ENCODE results near the gene VSX2.

VSX2 gene

GRCh38 chr14:74293606-74294005 lies 54.4 kb downstream of the VSX2 start:
- no peaks in the 10 kb centered on the region for H3K4me1 ChIP-seq (ENCODE audit: control insufficient read depth, low read length)
- no peak overlapping the region for H3K27ac ChIP-seq (ENCODE audit: low read depth, low read length)
- H3K9me2 ChIP-seq (replicated peaks; ENCODE audit: control insufficient read depth, low read length), result no peaks in the 10 kb centered on the region
- no peaks in the 10 kb centered on the region for H3K79me2 ChIP-seq (ENCODE audit: control insufficient read depth, low read length)
- no peak overlapping the region for H3K4me3 ChIP-seq (ENCODE audit: low read length)
- no peak for TF ChIP-seq EZH2phosphoT487 (IDR thresholded peaks at IDR 0.05; ENCODE audit: borderline replicate concordance, low read length)
- TF ChIP-seq CTCF (IDR thresholded peaks at IDR 0.05; ENCODE audit: low read depth, low read length, poor library complexity, severe bottlenecking), result no peak
- H3K9me3 ChIP-seq (ENCODE audit: control insufficient read depth, insufficient read depth, low read length), result no peaks in the 10 kb centered on the region
- no peaks in the 10 kb centered on the region for H4K20me1 ChIP-seq (ENCODE audit: control insufficient read depth, insufficient read depth, low read depth, low read length)
- H3F3A ChIP-seq (ENCODE audit: control insufficient read depth, insufficient read depth), result no peaks in the 10 kb centered on the region
- peaks cover 58% of the 10 kb centered on the region for H3K36me3 ChIP-seq (ENCODE audit: control insufficient read depth, low read length)
- no peak overlapping the region for H3K4me2 ChIP-seq (ENCODE audit: low read length)
- H3K27me3 ChIP-seq (ENCODE audit: control insufficient read depth, low read length), result no peaks in the 10 kb centered on the region

- Histone ChIP-seq H3F3A (ENCODE audit: control insufficient read depth, insufficient read depth) (no peaks in the 10 kb centered on the region), H3K36me3 (ENCODE audit: control insufficient read depth, low read length) (peaks cover 55% of the 10 kb centered on the region), H4K20me1 (ENCODE audit: control insufficient read depth, insufficient read depth, low read depth, low read length) (no peaks in the 10 kb centered on the region), H3K27ac (ENCODE audit: low read depth, low read length) (no peak overlapping the region), H3K4me1 (ENCODE audit: control insufficient read depth, low read length) (peaks cover 4% of the 10 kb centered on the region), H3K9me2 (replicated peaks; ENCODE audit: control insufficient read depth, low read length) (no peaks in the 10 kb centered on the region), H3K4me2 (ENCODE audit: low read length) (no peak overlapping the region), H3K9me3 (ENCODE audit: control insufficient read depth, insufficient read depth, low read length) (no peaks in the 10 kb centered on the region), H3K27me3 (ENCODE audit: control insufficient read depth, low read length) (no peaks in the 10 kb centered on the region), H3K4me3 (ENCODE audit: low read length) (no peak overlapping the region), H3K79me2 (ENCODE audit: control insufficient read depth, low read length) (peaks cover 19% of the 10 kb centered on the region)
- TF ChIP-seq CTCF (IDR thresholded peaks at IDR 0.05; ENCODE audit: low read depth, low read length, poor library complexity, severe bottlenecking), result no peak
- TF ChIP-seq EZH2phosphoT487 (IDR thresholded peaks at IDR 0.05; ENCODE audit: borderline replicate concordance, low read length), result no peak
These were observed 56.8 kb downstream of the VSX2 start for GRCh38 chr14:74296037-74296467.

- Histone ChIP-seq H3K4me2 (ENCODE audit: low read length) (no peak overlapping the region), H3K9me2 (replicated peaks; ENCODE audit: control insufficient read depth, low read length) (no peaks in the 10 kb centered on the region), H3K36me3 (ENCODE audit: control insufficient read depth, low read length) (peaks cover 48% of the 10 kb centered on the region), H3K79me2 (ENCODE audit: control insufficient read depth, low read length) (peaks cover 36% of the 10 kb centered on the region), H4K20me1 (ENCODE audit: control insufficient read depth, insufficient read depth, low read depth, low read length) (no peaks in the 10 kb centered on the region), H3F3A (ENCODE audit: control insufficient read depth, insufficient read depth) (peaks cover 3% of the 10 kb centered on the region), H3K4me3 (ENCODE audit: low read length) (no peak overlapping the region), H3K4me1 (ENCODE audit: control insufficient read depth, low read length) (peaks cover 14% of the 10 kb centered on the region), H3K9me3 (ENCODE audit: control insufficient read depth, insufficient read depth, low read length) (no peaks in the 10 kb centered on the region), H3K27me3 (ENCODE audit: control insufficient read depth, low read length) (no peaks in the 10 kb centered on the region), H3K27ac (ENCODE audit: low read depth, low read length) (no peak overlapping the region)
- no peak for TF ChIP-seq EZH2phosphoT487 (IDR thresholded peaks at IDR 0.05; ENCODE audit: borderline replicate concordance, low read length)
These were observed 58.7 kb downstream of the VSX2 start for GRCh38 chr14:74297986-74298385.

GRCh38 chr14:74299061-74299545 lies 59.9 kb downstream of the VSX2 start:
- peaks cover 20% of the 10 kb centered on the region for H3K4me1 ChIP-seq (ENCODE audit: control insufficient read depth, low read length)
- no peak for TF ChIP-seq EZH2phosphoT487 (IDR thresholded peaks at IDR 0.05; ENCODE audit: borderline replicate concordance, low read length)
- TF ChIP-seq CTCF (IDR thresholded peaks at IDR 0.05; ENCODE audit: low read depth, low read length, poor library complexity, severe bottlenecking), result no peak
- peaks cover 39% of the 10 kb centered on the region for H3K79me2 ChIP-seq (ENCODE audit: control insufficient read depth, low read length)
- no peaks in the 10 kb centered on the region for H4K20me1 ChIP-seq (ENCODE audit: control insufficient read depth, insufficient read depth, low read depth, low read length)
- no peak overlapping the region for H3K4me3 ChIP-seq (ENCODE audit: low read length)
- peaks cover 48% of the 10 kb centered on the region for H3K36me3 ChIP-seq (ENCODE audit: control insufficient read depth, low read length)
- H3K27me3 ChIP-seq (ENCODE audit: control insufficient read depth, low read length), result no peaks in the 10 kb centered on the region
- H3K9me3 ChIP-seq (ENCODE audit: control insufficient read depth, insufficient read depth, low read length), result no peaks in the 10 kb centered on the region
- no peak overlapping the region for H3K27ac ChIP-seq (ENCODE audit: low read depth, low read length)
- H3K9me2 ChIP-seq (replicated peaks; ENCODE audit: control insufficient read depth, low read length), result no peaks in the 10 kb centered on the region
- H3K4me2 ChIP-seq (ENCODE audit: low read length), result no peak overlapping the region
- peaks cover 3% of the 10 kb centered on the region for H3F3A ChIP-seq (ENCODE audit: control insufficient read depth, insufficient read depth)
